Retinal pigment epithelial cell (primary cell): ENCODE data around the gene ENPP5.

Experiments
- DNase-seq: peaks from one replicate; pipeline ENCODE4 v3.0.0-alpha.2; 2010; ENCODE audit warnings: low read depth
- H3K4me3 ChIP-seq: 2 replicates; pipeline ENCODE4 v1.5.1; 2011; ENCODE audit warnings: mild to moderate bottlenecking, low read length, control low read depth, moderate library complexity
- TF ChIP-seq, protein P1 (sequence below): conservative IDR thresholded peaks from 2 replicates; pipeline ENCODE4 v1.5.1; 2011; ENCODE audit warnings: low read depth, low read length, control low read depth, inconsistent platforms

The ENPP5 gene, protein sequence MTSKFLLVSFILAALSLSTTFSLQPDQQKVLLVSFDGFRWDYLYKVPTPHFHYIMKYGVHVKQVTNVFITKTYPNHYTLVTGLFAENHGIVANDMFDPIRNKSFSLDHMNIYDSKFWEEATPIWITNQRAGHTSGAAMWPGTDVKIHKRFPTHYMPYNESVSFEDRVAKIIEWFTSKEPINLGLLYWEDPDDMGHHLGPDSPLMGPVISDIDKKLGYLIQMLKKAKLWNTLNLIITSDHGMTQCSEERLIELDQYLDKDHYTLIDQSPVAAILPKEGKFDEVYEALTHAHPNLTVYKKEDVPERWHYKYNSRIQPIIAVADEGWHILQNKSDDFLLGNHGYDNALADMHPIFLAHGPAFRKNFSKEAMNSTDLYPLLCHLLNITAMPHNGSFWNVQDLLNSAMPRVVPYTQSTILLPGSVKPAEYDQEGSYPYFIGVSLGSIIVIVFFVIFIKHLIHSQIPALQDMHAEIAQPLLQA

DNA sequence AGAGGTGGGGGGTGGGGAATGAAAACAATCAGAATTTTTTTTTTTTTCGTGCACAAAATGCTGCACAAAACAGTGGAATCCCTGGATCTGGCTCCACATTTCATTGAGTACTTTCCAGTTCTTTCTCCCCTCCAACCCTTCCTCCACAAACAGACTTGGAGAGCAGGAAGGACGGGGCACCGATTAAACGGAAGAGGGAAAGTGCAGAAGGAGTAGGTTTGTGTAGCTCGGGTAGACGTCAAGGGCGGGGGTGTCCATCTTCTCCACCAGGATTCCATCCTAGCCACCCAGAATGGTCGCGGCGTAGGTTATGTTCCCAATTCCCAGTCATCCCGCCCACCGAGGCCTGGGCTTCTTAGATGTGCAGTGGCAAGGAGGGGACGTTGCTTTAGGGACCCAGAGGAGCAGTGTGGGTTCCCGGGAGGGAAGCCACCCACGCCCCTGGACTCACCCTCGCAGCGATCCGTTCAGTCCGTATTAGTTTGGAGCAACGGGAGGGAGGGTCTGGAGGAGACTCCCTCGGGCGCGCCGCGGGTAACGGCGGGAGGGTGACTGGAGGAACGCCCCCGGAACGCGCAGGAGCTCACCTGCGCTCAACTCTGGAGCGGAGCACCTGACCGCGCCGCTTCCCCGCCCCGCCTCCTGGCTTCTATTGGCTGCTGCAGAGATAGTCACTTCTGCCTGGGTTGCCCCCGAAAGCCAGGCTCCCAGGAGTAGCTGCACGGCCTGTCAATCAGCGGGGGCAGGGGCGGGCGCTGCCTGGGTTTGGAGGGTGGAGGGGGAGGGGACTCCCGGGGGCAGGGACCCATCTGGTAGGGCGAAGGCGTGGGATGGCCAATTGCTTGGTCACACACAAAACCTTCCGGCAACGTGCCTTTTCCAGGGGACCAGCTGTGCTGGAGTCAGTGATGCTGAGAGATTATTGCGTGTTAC is at the start of gene ENPP5:
Gene ENPP5 (minus strand): TSS at position 624 of the 933 bp plus-strand sequence. CDS start 2,718 bp downstream, outside the sequence.
- DNase-seq, result peak; percentile 29
- TF ChIP-seq, protein P1, sequence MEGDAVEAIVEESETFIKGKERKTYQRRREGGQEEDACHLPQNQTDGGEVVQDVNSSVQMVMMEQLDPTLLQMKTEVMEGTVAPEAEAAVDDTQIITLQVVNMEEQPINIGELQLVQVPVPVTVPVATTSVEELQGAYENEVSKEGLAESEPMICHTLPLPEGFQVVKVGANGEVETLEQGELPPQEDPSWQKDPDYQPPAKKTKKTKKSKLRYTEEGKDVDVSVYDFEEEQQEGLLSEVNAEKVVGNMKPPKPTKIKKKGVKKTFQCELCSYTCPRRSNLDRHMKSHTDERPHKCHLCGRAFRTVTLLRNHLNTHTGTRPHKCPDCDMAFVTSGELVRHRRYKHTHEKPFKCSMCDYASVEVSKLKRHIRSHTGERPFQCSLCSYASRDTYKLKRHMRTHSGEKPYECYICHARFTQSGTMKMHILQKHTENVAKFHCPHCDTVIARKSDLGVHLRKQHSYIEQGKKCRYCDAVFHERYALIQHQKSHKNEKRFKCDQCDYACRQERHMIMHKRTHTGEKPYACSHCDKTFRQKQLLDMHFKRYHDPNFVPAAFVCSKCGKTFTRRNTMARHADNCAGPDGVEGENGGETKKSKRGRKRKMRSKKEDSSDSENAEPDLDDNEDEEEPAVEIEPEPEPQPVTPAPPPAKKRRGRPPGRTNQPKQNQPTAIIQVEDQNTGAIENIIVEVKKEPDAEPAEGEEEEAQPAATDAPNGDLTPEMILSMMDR, result no peak
- H3K4me3 ChIP-seq, result peak within 1 kb of the TSS; percentile 93

DNA sequence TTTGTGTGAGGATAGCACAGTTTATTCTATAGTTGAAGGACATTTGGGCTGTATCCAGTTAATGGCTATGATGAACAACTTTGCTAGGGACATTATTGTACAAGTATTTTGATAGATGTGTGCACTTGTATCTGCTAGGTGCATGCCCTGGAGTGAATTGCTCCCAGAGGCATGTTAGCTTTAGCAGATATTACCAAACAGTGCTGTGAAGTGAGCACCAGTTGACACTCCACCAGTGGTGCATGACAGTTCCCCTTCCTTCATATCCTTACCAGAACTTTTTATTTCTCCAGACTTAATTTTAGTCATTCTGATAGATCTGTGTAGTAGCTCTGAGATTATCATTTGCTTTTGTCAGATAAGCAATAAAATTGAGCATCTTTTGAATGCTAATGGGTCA is 48.9 kb upstream of the ENPP5 start:
- DNase-seq, result no peak
- H3K4me3 ChIP-seq, result no peak overlapping the region
- TF ChIP-seq, protein P1, result no peak

DNA sequence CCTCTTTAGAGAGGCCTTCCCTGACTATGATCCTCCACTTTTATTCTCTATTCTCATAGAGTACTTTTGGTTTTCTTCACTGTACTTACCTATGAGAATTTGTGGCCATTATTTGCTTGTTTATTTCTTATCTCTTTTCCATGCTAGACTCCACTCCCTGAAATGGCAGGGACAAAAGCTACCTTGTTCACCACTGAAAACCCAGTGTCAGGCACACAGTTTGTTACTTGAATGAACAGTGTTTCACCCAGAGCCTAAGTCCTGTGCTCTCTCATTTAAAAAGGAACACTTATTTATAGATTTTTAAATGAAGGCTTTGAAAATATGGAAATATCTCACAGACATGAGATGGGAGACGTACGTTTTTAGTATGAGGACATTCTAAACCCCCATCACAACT is 47.7 kb upstream of the ENPP5 start:
- TF ChIP-seq, protein P1, result no peak
- no peak overlapping the region for H3K4me3 ChIP-seq
- no peak for DNase-seq

DNA sequence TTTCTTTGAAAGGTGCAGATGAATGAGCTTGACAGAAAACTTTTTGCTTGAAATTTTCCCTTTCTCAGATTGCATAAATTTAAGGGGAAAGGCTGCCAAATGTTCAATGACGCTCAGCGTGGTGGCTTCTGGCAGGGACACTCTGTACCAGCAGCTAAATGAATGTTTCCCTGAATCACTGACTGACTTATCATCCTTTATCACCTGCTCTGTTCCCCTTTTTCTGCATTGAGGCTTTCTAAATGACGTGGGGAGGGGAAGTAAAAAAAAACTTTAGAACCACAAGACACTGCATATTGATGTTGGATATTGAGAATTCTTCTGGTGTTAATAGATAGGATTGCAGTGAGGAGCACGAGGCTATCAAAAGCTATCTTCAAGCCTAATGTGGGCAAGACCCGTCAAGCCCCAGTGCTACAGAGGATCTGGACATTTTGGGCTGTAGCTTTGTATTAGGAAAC is 46.9 kb upstream of the ENPP5 start:
- no peak overlapping the region for H3K4me3 ChIP-seq
- DNase-seq, result no peak
- TF ChIP-seq, protein P1, result no peak

DNA sequence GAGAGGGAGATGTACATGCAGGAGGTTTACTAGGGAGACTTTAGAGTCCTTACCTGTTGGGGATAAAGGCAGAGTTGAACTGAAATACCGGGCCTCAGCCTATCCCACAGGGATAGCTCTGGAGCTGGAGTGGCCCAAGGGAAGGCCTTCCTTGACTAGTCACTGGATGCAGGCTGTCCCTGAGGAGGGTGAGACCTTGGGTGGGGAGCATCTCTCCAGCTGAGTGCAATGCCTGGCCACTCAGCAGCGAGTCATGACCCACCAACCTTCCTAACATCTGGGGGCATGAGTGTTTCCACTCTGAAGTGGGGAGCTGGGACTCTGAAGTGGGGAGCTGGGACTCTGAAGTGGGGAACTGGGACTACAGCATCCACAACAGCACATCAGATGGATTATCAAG is 46.1 kb upstream of the ENPP5 start:
- DNase-seq, result no peak
- TF ChIP-seq, protein P1, result no peak
- no peak overlapping the region for H3K4me3 ChIP-seq

DNA sequence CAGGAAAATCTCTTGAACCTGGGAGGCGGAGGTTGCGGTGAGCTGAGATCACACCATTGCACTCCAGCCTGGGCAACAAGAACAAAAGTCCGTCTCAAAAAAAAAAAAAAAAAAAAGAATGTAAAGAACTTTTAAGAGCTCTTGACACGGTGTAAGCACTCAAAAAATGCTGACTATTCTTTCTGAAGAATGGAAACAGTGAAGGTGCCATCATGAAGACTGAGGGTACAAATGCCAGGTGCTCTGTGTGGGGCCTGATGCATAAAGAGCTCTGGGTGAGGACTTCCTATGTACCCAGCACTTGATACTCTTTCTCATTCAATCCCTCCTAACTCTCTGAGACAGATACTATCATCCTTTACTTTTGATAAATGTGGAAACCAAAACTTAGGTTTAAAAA is 45.0 kb upstream of the ENPP5 start:
- no peak for DNase-seq
- H3K4me3 ChIP-seq, result no peak overlapping the region
- TF ChIP-seq, protein P1, result no peak
